PC-9 (cell line): Measurements from ENCODE around the gene GLI1.

ENCODE experiments used
- CTCF ChIP-seq: fragments of 200-600 bp; sonication (generic); conservative IDR thresholded peaks from 2 replicates; pipeline ENCODE4 v1.6.1; 2017; ENCODE audit warnings: mixed run types, antibody characterized with exemption, mild to moderate bottlenecking, moderate library complexity
- EZH2 ChIP-seq: fragments of 200-600 bp; sonication (generic); IDR thresholded peaks from 2 replicates; pipeline ENCODE4 v1.8.0; 2017; ENCODE audit warnings: antibody characterized with exemption, low read depth

GRCh38 chr12:57475271-57476161, 15.9 kb downstream of the GLI1 start:
- TF ChIP-seq EZH2, result no peak
- TF ChIP-seq CTCF, result no peak
